ENCODE measurements around the gene GNAI3. TPM values are rescaled to one million over a fixed set of nuclear protein-coding genes. Genes with fewer than 3 reads are reported as not detected.

Gene GNAI3
- total RNA-seq, 1 experiment from 2014 or later = 10.0 TPM

DNA sequence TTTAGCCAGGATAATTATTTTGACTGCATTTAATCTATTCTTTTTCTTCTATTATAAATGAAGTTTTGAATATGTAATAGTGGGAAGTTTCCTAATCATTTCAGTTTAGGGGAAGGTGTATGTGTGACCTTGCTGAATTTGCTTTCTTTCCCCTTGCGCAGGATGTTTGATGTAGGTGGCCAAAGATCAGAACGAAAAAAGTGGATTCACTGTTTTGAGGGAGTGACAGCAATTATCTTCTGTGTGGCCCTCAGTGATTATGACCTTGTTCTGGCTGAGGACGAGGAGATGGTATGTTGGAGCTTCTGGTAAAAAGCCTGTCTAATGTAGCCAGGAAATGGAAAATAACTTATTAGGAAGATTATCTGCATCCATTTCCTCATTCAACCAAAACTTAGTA lies 37.6 kb downstream of the GNAI3 start:
- DNase-seq = no peak
- TF ChIP-seq EZH2 (IDR thresholded peaks at IDR 0.05; ENCODE audit: low read depth) = no peak
- TF ChIP-seq, protein P1, sequence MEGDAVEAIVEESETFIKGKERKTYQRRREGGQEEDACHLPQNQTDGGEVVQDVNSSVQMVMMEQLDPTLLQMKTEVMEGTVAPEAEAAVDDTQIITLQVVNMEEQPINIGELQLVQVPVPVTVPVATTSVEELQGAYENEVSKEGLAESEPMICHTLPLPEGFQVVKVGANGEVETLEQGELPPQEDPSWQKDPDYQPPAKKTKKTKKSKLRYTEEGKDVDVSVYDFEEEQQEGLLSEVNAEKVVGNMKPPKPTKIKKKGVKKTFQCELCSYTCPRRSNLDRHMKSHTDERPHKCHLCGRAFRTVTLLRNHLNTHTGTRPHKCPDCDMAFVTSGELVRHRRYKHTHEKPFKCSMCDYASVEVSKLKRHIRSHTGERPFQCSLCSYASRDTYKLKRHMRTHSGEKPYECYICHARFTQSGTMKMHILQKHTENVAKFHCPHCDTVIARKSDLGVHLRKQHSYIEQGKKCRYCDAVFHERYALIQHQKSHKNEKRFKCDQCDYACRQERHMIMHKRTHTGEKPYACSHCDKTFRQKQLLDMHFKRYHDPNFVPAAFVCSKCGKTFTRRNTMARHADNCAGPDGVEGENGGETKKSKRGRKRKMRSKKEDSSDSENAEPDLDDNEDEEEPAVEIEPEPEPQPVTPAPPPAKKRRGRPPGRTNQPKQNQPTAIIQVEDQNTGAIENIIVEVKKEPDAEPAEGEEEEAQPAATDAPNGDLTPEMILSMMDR (conservative IDR thresholded peaks at IDR 0.05) = no peak
- BruUV-seq (replicated peaks) = no TSS peak

DNA sequence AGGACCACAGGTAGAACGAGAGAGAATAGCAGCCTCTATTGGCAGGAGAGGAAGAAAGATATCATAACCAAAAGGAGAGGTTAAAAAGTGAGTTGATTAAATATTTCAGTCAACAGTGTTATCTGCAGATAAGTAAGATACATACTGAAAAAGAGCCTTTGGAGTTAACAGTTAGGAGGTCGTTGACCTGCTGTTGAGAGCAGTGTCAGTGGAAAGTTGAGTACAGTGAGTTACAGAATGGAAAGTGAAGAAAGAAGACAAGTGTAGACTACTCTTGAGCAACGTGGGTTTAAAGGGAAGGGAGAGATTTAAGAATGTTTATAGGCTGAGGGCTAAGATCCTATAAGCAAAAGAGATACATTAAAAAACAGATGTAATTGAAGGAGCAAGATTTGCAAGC lies 40.8 kb downstream of the GNAI3 start:
- Histone ChIP-seq H3K36me3 (ENCODE audit: low read depth) (peaks cover 73% of the 10 kb centered on the region), H3K27ac (no peak overlapping the region)
- intact Hi-C loops (cut with micrococcal nuclease; ENCODE audit: unreplicated experiment) = no loop called here

More for the DNA sequence above, 37.6 kb downstream of the GNAI3 start:
- Histone ChIP-seq H3K9me2 (ENCODE audit: insufficient read depth) (no peaks in the 10 kb centered on the region), H3K27me3 (ENCODE audit: insufficient read depth, low read depth) (no peaks in the 10 kb centered on the region), H3K36me3 (ENCODE audit: low read depth) (peaks cover 63% of the 10 kb centered on the region), H3K79me2 (ENCODE audit: low read depth) (no peaks in the 10 kb centered on the region; the same call in 1 of the 2 replicates), H4K20me1 (ENCODE audit: insufficient read depth) (peaks cover 3% of the 10 kb centered on the region; the same call in 1 of the 2 replicates), H3K4me1 (replicated peaks; ENCODE audit: insufficient read depth) (no peaks in the 10 kb centered on the region), H3K4me2 (no peak overlapping the region), H2AFZ (no peak overlapping the region), H3K9me3 (ENCODE audit: insufficient read depth, low read depth) (no peaks in the 10 kb centered on the region), H3K27ac (no peak overlapping the region), H3F3A (ENCODE audit: insufficient read depth, low read depth) (peaks cover 10% of the 10 kb centered on the region; the same call in 1 of the 2 replicates), H3K4me3 (no peak overlapping the region)
- ChIA-PET CTCF (no interaction called here), POLR2A (ENCODE audit: unreplicated experiment) (no interaction called here)
- intact Hi-C loops (cut with micrococcal nuclease; ENCODE audit: unreplicated experiment) = no loop called here

DNA sequence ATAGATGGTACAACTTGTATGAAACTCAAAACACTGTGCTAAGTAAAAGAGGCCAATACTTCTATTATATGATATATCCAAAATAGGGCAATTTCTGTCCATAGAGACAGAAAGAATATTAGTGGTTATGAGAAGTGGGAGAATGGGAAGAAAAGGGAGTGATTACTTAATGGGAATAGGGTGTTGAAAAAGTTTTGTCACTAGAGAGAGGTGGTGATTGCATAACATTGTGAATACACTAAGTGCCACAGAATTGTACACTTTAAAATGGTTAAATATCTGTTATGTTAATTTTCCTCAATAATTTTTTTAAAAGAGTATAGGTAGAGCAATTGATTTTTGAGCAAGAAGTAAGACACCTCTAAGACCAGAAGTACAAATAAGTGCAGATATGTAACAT lies 41.3 kb downstream of the GNAI3 start:
- POLR2A ChIA-PET (ENCODE audit: unreplicated experiment) = no interaction called here
- Histone ChIP-seq H3K4me2 (no peak overlapping the region), H3K9me2 (ENCODE audit: insufficient read depth) (no peaks in the 10 kb centered on the region), H3K79me2 (ENCODE audit: low read depth) (no peaks in the 10 kb centered on the region; the same call in 1 of the 2 replicates), H3F3A (ENCODE audit: insufficient read depth, low read depth) (peaks cover 17% of the 10 kb centered on the region; the same call in 1 of the 2 replicates), H4K20me1 (ENCODE audit: insufficient read depth) (peaks cover 6% of the 10 kb centered on the region; the same call in 1 of the 2 replicates), H3K27ac (no peak overlapping the region), H3K27me3 (ENCODE audit: insufficient read depth, low read depth) (no peaks in the 10 kb centered on the region), H3K9me3 (ENCODE audit: insufficient read depth, low read depth) (no peaks in the 10 kb centered on the region), H3K4me1 (replicated peaks; ENCODE audit: insufficient read depth) (no peaks in the 10 kb centered on the region), H3K36me3 (ENCODE audit: low read depth) (peaks cover 69% of the 10 kb centered on the region), H2AFZ (no peak overlapping the region), H3K4me3 (no peak overlapping the region)
- CTCF ChIA-PET = no interaction called here
- TF ChIP-seq, protein P1 (conservative IDR thresholded peaks at IDR 0.05) = no peak
- TF ChIP-seq EZH2 (IDR thresholded peaks at IDR 0.05; ENCODE audit: low read depth) = no peak
- BruUV-seq (replicated peaks) = no TSS peak
- intact Hi-C loops (cut with micrococcal nuclease; ENCODE audit: unreplicated experiment) = no loop called here
- DNase-seq = no peak

More for the DNA sequence above, 40.8 kb downstream of the GNAI3 start:
- ChIA-PET POLR2A (ENCODE audit: unreplicated experiment) (no interaction called here), CTCF (no interaction called here)
- TF ChIP-seq, protein P1 (conservative IDR thresholded peaks at IDR 0.05) = no peak
- TF ChIP-seq EZH2 (IDR thresholded peaks at IDR 0.05; ENCODE audit: low read depth) = no peak
- peaks cover 18% of the 10 kb centered on the region; the same call in 1 of the 2 replicates for H3F3A ChIP-seq (ENCODE audit: insufficient read depth, low read depth)
- no peaks in the 10 kb centered on the region for H3K9me3 ChIP-seq (ENCODE audit: insufficient read depth, low read depth)
- H2AFZ ChIP-seq = no peak overlapping the region
- no peak overlapping the region for H3K4me2 ChIP-seq
- no peak for DNase-seq
- no peak overlapping the region for H3K4me3 ChIP-seq
- H3K27me3 ChIP-seq (ENCODE audit: insufficient read depth, low read depth) = no peaks in the 10 kb centered on the region
- no peaks in the 10 kb centered on the region for H3K9me2 ChIP-seq (ENCODE audit: insufficient read depth)
- no peaks in the 10 kb centered on the region for H3K4me1 ChIP-seq (replicated peaks; ENCODE audit: insufficient read depth)
- no TSS peak for BruUV-seq (replicated peaks)
- H4K20me1 ChIP-seq (ENCODE audit: insufficient read depth) = peaks cover 6% of the 10 kb centered on the region; the same call in 1 of the 2 replicates
- no peaks in the 10 kb centered on the region; the same call in 1 of the 2 replicates for H3K79me2 ChIP-seq (ENCODE audit: low read depth)

Data from PC-9 (cell line).